Psoas muscle (tissue), 8 donors: ENCODE results near the gene ZNF296. TPM values are rescaled to one million over a fixed set of nuclear protein-coding genes. Genes with fewer than 3 reads are reported as not detected.
"Not testable (repeated sequence)": the region's sequence is repeated elsewhere in the genome, so short reads cannot be mapped to it uniquely, and the experiment has no call there.

ENCODE experiments used
- ATAC-seq, 4 donors: fragments of 200-7000 bp; cut with Tn5 transposase; one replicate each; pipeline ENCODE4 v1.9.1; 2020; ENCODE audit warnings: moderate library complexity in 3 of 4, mild to moderate bottlenecking in 2 of 4
- DNase-seq, 2 donors: peaks; one replicate each; pipeline ENCODE4 v3.0.0-alpha.2; 2020
- H3K27ac ChIP-seq: fragments of 200-600 bp; one replicate; pipeline ENCODE4 v1.8.0; 2022
- H3K27me3 ChIP-seq, 3 donors: fragments of 200-600 bp in 1 of 3; one replicate each; pipeline versions ENCODE4 v1.6.1 to v1.8.0; 2013 to 2022; ENCODE audit warnings: low read length in 2 of 3, mild to moderate bottlenecking in 2 of 3, moderate library complexity in 1 of 3; ENCODE audit not compliant: insufficient read depth in 3 of 3
- H3K36me3 ChIP-seq, 2 donors: fragments of 200-600 bp in 1 of 2; one replicate each; pipeline versions ENCODE4 v1.6.1 to v1.8.0; 2013 to 2022; ENCODE audit warnings: low read depth in 1 of 2, mild to moderate bottlenecking in 1 of 2, moderate library complexity in 1 of 2; ENCODE audit not compliant: insufficient read depth in 1 of 2
- H3K4me1 ChIP-seq: fragments of 200-600 bp; one replicate; pipeline ENCODE4 v1.8.0; 2022
- H3K4me3 ChIP-seq: fragments of 200-600 bp; one replicate; pipeline ENCODE4 v1.8.0; 2022; ENCODE audit warnings: mild to moderate bottlenecking
- H3K9me3 ChIP-seq: fragments of 200-600 bp; one replicate; pipeline ENCODE4 v1.8.0; 2022
- CTCF ChIP-seq: fragments of 200-600 bp; IDR thresholded peaks from one replicate; pipeline ENCODE4 v1.8.0; 2022; ENCODE audit warnings: antibody characterized with exemption
- whole genome bisulfite sequencing, 3 donors: extraction: QIAGEN DNeasy Blood & Tissue Kit; methylation state at CpG; one replicate each; pipeline versions ENCODE4 v1.1.6 to v1.1.7; 2013; 5-methylcytosine and 5-hydroxymethylcytosine counted together
- intact Hi-C, 2 donors: fragments of 100-400 bp; cut with DNase I; formaldehyde crosslinking; loops; one replicate each; pipeline versions ENCODE4 v1.11.0 to v1.14.2; 2022
- polyA plus RNA-seq, 3 donors: library from polyadenylated mRNA; stranded (reverse); fragments of 200-250 nt; gene quantifications; one replicate each; pipeline ENCODE4 v1.2.3, GENCODE V29; 2013
- total RNA-seq, 4 donors: library from RNA; stranded (reverse); fragmentation: NEBNext Ultra II Directional in 2 of 4; extraction: Animal tissue kit (Norgen Biotek cat#: 25700) in 2 of 4; gene quantifications; one replicate each; pipeline versions ENCODE4 v1.2.1 to v1.2.4, GENCODE V29; 2021 to 2023
- donor health status: healthy with polysubstance abuse.
- donor health status: DM: no; HTN: no; CAD: no; lungs with moderate emphysema.
- donor health status: Bipolar disorder and iron deficiency.
- donor health status: healthy.
- donor health status: DM: yes; HTN: yes; CAD: no.
- donor health status: DM: no; HTN: no; CAD: no.
- donor health status: DM: no; HTN: no; CAD: no.
- donor health status: DM: yes; HTN: yes; CAD: no.

ZNF296 gene
- total and polyA plus RNA-seq, 7 donors: 0.22 to 0.73 (median 0.40) TPM; not detected in 1

- H3K4me1 ChIP-seq: peaks cover 22% of the 10 kb centered on the region
- H3K27me3 ChIP-seq: no peaks in the 10 kb centered on the region
- intact Hi-C loops: loop anchor here in 1 of 2 donors (10.0 kb wide), 1 partner anchor 108 kb away; no protein-coding TSS in a partner anchor
- TF ChIP-seq CTCF: no peak
- H3K36me3 ChIP-seq: no peaks in the 10 kb centered on the region
- no peak overlapping the region for H3K27ac ChIP-seq
- ATAC-seq: no peak
- no peak overlapping the region for H3K4me3 ChIP-seq
- H3K9me3 ChIP-seq: no peaks in the 10 kb centered on the region
- no peak for DNase-seq
- WGBS, 3 donors: 76 to 79% (median 76%) methylated on average over 6 of the region's 6 CpGs
Measured at GRCh38 chr19:45122832-45123231, 46.6 kb upstream of the ZNF296 start.

GRCh38 chr19:45121827-45122345, 45.6 kb upstream of the ZNF296 start:
- Histone ChIP-seq H3K4me1 (peaks cover 31% of the 10 kb centered on the region), H3K27me3 (no peaks in the 10 kb centered on the region), H3K4me3 (no peak overlapping the region), H3K27ac (no peak overlapping the region), H3K36me3 (no peaks in the 10 kb centered on the region), H3K9me3 (no peaks in the 10 kb centered on the region)
- no peak for TF ChIP-seq CTCF
- intact Hi-C loops: loop anchor here in 1 of 2 donors (10.0 kb wide), 1 partner anchor 107 kb away; no protein-coding TSS in a partner anchor
- no peak for ATAC-seq
- WGBS, 3 donors: 86 to 94% (median 92%) methylated on average over 11 of the region's 11 CpGs
- no peak for DNase-seq

GRCh38 chr19:45119582-45119981, 43.3 kb upstream of the ZNF296 start:
- intact Hi-C loops: no loop called here
- TF ChIP-seq CTCF: no peak
- ATAC-seq (no peak), DNase-seq (no peak)
- Histone ChIP-seq H3K27me3 (no peaks in the 10 kb centered on the region), H3K4me3 (no peak overlapping the region), H3K27ac (no peak overlapping the region), H3K9me3 (no peaks in the 10 kb centered on the region), H3K4me1 (peaks cover 44% of the 10 kb centered on the region), H3K36me3 (no peaks in the 10 kb centered on the region)
- 88 to 90% (median 89%) methylated on average over 6 of the region's 6 CpGs for WGBS, 3 donors

- intact Hi-C loops, H3K27me3 ChIP-seq, H3K36me3 ChIP-seq, H3K9me3 ChIP-seq, H3K4me3 ChIP-seq, DNase-seq: not testable (repeated sequence)
- WGBS, 3 donors: 26 to 36% (median 35%) methylated on average over 18 of the region's 18 CpGs
- peaks cover 44% of the 10 kb centered on the region for H3K4me1 ChIP-seq
- peak overlapping the region; percentile 89 for H3K27ac ChIP-seq
- peak in 3 of 4 donors; percentile 15 to 25 (median 16) for ATAC-seq
Measured at GRCh38 chr19:45118591-45119355, 42.5 kb upstream of the ZNF296 start.

GRCh38 chr19:45118106-45118505, 41.8 kb upstream of the ZNF296 start:
- ATAC-seq: peak in 2 of 4 donors; percentile 2 to 17
- DNase-seq: no peak
- intact Hi-C loops: no loop called here
- Histone ChIP-seq H3K9me3 (no peaks in the 10 kb centered on the region), H3K4me3 (no peak overlapping the region), H3K36me3 (no peaks in the 10 kb centered on the region), H3K27me3 (no peaks in the 10 kb centered on the region), H3K4me1 (peaks cover 44% of the 10 kb centered on the region), H3K27ac (peak overlapping the region; percentile 89)
- 49 to 62% (median 55%) methylated on average over 5 of the region's 5 CpGs for WGBS, 3 donors
- no peak for TF ChIP-seq CTCF
